Embryonic facial prominence (tissue), 1 donor: ENCODE results near the gene OLFM2.
"Not testable (repeated sequence)": the region's sequence is repeated elsewhere in the genome, so short reads cannot be mapped to it uniquely, and the experiment has no call there.

Experiments used
- DNase-seq: peaks from one replicate; pipeline ENCODE4 v3.0.0-alpha.2; 2016; ENCODE audit errors: extremely low spot score

The OLFM2 gene

DNA sequence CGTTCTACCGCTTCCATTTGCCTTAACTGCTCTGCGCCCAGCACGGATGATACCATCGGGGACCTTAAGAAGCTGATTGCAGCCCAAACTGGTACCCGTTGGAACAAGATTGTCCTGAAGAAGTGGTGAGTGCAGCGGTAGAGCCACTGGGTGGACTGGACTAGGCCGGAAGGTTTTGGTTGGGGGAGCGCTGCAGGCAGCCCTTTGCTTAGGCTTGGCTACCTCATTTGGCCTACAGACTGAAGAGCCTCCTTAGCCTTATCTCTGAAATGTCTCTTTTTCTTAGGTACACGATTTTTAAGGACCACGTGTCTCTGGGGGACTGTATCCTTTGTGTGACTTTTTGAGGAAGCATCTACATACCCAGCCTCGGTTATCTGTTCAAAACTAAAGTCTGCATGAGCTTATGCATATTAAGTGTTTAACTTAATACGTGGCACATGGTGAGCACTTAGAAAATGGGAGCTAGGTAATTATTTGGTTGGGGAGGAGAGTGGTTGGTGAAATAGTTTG is 107.7 kb downstream of the OLFM2 start:
- DNase-seq, result no peak

DNA sequence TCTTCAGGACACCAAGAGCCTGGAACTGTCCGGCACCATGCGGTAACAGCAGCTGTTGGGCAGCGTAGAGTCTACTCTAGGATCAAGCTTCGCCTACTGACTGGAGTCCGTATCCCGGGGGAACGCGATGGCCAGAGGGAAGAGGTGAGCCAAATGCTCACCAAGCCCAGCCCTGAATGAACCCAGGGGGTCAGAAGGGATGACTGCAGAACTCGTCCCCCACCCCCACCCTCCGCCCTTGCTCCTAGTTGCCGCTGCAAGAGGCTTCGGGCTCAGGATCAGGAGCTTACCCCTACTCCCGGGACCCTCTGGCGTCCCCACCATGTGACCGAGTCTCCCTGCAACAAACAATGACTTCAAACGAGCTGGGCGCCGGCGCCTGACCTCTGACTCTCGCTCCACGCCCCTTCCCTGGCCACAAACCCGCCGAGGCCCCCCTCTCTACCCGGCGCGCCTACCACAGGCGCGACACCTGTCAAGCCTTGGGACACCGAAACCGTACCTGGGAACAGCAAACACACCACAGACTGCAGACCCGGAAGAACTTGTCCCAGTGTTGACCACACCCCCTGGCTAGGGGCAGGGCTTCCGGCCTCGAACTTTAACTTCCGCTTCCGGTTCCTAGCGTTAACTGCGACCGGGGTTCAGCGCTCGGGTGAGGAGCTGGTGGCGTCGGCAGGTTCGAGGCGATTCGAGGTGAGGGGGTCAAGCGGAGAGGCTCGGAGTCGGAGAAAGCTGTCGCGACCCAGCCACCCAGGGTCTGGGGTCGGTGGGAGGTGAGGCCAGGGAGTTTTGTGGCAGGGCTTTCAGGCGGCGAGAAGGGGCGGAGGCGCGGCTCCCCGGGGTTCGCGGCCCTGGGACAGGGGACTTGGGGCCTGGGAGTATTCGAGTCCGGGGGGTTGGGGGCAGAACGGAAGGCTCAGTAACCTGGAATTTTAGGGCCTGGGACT is 108.8 kb downstream of the OLFM2 start, which contains the start of gene UBL5:
UBL5 (plus strand) TSS at position 630 of the 950 bp plus-strand sequence. CDS start 420 bp downstream, outside the sequence.
- peak; percentile 82 for DNase-seq

DNA sequence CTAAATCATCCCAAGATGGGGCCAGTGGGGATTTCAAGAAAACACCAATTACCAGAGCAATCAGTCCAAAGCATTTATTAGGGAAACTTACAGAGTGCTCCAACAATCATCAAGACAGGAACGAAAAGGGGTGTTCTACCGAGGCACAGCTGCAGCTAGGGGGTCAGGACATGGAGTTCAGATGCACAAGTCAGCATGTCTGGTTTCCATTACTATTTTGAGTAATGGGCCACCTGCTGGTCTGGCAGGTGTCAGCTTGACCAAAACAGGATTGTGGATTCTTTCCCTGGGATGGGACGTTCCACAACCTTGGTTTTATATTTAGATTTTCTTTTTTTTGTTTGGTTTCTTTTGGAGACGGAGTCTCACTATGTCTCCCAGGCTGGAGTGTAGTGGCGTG is 112.5 kb downstream of the OLFM2 start:
- DNase-seq, result no peak

DNA sequence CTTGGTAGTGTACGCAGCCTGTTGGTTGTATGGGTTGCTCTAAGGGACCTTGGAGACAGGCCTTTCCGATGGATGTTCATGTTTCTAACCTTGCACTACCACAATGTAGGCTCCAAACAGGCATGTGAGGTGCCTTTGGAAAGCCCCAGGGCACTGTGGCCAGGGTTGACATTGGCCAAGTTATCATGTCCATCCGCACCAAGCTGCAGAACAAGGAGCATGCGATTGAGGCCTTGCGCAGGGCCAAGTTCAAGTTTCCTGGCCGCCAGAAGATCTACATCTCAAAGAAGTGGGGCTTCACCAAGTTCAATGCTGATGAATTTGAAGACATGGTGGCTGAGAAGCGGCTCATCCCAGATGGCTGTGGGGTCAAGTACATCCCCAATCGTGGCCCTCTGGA is 116.3 kb downstream of the OLFM2 start:
- not testable (repeated sequence) for DNase-seq

DNA sequence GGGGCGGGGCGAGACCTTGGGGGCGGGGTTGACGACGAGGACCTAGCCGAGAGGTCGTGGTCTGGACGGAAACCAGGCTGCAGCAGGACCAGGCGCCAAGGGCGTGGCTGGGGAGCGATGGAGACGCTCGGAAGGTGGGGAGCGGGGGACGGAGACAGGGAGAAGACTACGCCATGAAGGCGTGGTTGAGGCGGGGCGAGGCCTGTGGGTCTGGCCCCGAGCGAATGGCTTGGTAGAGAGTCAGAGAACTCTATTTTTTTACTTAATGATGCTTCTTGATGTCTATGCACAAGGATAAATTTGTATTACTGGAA is 116.8 kb downstream of the OLFM2 start:
- no peak for DNase-seq

DNA sequence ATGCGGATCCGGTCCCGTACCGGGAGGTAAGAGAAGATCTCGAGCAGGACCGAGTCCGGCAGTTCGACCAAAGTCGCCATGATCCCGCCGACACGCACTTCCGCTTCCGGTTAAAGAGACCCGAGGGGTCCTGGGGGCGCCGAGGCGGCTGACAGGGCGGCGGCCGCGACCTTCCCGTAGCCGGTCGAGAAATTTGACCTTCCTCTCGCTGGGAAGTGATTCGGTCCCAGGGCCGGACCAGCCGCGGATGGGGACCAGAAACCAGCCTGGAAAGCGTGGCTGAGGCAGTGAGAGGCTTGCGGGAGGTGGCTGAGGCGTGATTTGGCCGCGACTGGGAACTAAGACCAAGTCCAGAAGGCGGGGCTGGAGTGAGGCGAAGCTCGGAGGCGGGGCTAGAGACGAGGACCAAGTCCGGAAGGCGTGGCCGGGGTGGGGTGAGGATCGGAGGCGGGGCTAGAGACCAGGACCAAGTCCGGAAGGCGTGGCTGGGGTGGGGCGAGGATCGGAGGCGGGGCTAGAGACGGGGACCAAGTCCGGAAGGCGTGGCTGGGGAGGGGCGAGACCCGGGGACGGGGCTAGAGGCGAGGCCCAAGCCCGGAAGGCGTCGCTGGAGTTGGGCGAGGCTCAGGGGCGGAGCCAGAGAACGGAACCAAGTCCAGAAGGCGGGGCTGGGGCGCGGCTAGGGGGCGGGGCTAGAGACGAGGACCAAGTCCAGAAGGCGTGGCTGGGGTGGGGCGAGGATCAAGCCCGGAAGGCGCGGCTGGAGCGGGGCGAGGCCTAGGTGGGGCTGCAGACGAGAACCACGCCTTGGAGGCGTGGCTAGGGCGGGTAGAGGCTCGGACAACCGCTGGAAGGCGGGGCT is 117.3 kb downstream of the OLFM2 start, which contains the start of gene FBXL12:
FBXL12 (minus strand) TSS at position 346 of the 862 bp plus-strand sequence; CDS start at position 80, 266 bp downstream.
- DNase-seq, result peak; percentile 98

DNA sequence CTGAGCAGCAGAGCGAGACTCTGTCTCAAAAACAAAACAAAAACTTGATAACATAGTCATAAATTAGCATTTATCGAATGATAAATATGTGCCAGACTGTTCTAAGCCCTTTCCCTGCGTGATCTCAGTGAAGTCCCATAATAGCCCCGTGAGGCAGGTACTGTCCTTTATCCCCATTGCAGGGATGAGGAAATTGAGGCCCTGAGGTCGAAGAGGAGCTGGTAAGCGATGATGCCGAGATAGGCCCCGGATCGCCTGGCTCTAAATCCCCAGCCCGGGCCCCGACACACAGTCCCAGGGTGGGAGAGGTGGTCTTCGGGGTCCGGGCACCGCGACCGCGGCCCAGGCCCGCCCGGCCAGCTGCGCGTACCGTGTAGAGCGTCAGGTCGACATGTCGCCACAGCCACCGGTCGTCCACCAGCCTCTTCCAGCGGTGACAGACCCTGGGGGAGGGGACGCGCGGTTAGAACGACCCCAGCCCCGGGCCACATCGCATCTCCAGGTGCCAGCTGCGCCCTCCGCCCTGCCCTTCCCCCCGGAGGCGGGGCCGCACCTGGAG is 118.1 kb downstream of the OLFM2 start:
- no peak for DNase-seq

DNA sequence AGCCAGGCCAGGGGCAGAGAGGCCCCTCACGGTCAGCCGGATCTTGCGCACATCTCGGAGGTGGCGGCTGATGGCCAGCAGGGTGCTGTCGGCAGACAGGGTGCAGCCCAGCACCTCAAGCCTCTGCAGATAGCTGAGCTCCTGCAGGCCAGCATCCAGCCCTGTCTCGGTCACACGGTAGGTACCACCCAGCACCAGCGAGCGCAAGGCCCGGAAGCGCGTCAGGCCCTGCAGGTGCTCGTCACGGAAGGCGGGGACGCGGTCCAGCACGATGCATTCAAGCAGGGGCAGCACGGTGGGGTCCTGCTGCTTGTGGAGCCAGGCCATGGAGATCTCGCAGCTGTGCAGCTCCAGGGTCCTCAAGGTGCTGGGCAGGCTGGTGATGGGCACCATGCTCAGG is 125.2 kb downstream of the OLFM2 start:
- DNase-seq, result no peak

DNA sequence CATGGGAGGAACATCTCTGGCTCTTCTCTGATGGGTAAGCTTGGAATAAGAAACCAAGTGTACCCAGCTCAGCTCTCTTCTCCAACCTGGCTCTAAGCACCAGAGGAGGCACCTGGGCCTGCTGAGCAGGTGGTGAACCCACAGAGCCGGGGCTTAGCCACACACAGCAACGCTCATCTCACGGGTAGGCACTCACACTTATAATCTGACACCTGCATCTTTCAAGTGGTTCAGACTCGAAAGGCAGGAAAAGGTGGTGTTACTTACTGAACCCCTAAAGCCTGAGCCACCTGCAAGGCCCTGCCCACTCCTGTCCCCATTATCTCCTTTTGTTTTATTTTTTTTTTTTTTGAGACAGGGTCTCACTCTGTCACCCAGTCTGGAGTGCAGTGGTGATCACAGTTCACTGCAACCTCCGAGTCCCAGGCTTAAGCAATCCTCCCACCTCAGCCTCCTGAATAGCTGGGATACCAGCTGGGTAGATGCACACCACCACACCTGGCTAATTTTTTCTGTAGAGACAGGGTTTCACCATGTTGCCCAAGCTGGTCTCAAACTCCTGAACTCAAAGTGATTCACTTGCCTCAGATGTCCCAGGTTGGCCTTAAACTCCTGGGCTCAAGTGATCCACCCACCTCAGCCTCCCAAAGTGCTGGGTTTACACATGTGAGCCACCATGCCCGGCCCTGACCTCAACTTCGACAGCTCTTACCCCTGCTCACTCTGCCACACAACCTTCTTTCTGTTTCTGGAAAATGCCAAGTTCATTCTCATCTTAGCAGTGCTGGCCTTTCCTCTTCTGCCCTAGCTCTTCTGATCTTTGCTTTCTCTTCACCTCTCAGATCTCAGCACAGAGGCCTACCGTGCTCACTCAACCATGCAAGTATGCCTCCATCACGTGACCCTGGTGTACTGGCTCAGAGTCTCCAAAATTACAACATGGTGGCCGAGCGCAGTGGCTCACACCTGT is 127.2 kb downstream of the OLFM2 start:
- no peak for DNase-seq

DNA sequence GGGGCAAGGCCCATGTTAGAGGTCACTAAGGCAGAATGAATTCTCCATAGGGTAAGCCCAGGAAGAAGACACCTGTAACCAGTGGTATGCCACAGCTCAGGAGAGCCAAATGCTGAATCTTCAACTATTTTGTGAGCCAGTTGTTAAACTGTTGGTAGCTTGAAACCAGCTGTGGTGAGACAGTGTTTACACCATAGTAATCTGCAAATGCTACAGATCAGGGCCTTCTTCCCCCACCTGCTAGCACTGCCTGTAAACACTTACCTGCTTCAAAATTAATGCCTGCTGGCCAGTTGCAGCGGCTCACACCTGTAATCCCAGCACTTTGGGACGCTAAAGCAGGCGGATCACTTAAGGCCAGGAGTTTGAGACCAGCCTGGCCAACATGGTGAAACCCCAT is 129.5 kb downstream of the OLFM2 start:
- no peak for DNase-seq
